Activated CD4-positive, alpha-beta T cell treated with anti-CD3 and anti-CD28 coated beads for 4 hours (primary cell): ENCODE data around the gene CYTH2.
A peak's percentile ranks its signal among the peaks of the same experiment; 100 is the strongest.

Source experiments
- DNase-seq, 2 donors: peaks; one replicate each; pipeline ENCODE4 v3.0.0-alpha.2; 2020

Gene CYTH2

GRCh38 chr19:48454150-48454730 lies 14.9 kb upstream of the CYTH2 start:
- no peak for DNase-seq

GRCh38 chr19:48455171-48455907 lies 13.8 kb upstream of the CYTH2 start, which contains the start of gene KCNJ14:
TSS of gene KCNJ14 (plus strand) at chr19:48455574. CDS start at chr19:48461725, 6,151 bp downstream.
- DNase-seq: no peak

GRCh38 chr19:48455908-48456562 lies 13.1 kb upstream of the CYTH2 start:
- DNase-seq: no peak

GRCh38 chr19:48456864-48457263 lies 12.3 kb upstream of the CYTH2 start:
- no peak for DNase-seq

- no peak for DNase-seq
These were observed 11.2 kb upstream of the CYTH2 start for GRCh38 chr19:48458016-48458415.

- no peak for DNase-seq
These were observed 7.6 kb upstream of the CYTH2 start for GRCh38 chr19:48461651-48461981.

GRCh38 chr19:48461982-48462655 lies 7.0 kb upstream of the CYTH2 start:
- DNase-seq: no peak

GRCh38 chr19:48465215-48465614 lies 4.0 kb upstream of the CYTH2 start:
- DNase-seq: no peak

- no peak for DNase-seq
These were observed 2.4 kb upstream of the CYTH2 start for GRCh38 chr19:48466561-48467325.

GRCh38 chr19:48468772-48469288 lies 339 bp upstream of the CYTH2 start:
- peak; percentile 99 for DNase-seq

GRCh38 chr19:48469934-48470680 lies 938 bp downstream of the CYTH2 start:
- DNase-seq: no peak

- DNase-seq: no peak
These were observed 1.7 kb downstream of the CYTH2 start for GRCh38 chr19:48470856-48471255.

GRCh38 chr19:48471836-48472235 lies 2.7 kb downstream of the CYTH2 start:
- DNase-seq: no peak

- no peak for DNase-seq
These were observed 4.2 kb downstream of the CYTH2 start for GRCh38 chr19:48473161-48473966.

GRCh38 chr19:48474084-48474592 lies 5.0 kb downstream of the CYTH2 start:
- DNase-seq: no peak

GRCh38 chr19:48475369-48476068 lies 6.3 kb downstream of the CYTH2 start:
- DNase-seq: no peak

- DNase-seq: no peak
These were observed 7.0 kb downstream of the CYTH2 start for GRCh38 chr19:48476176-48476575.

GRCh38 chr19:48477067-48477685 lies 8.0 kb downstream of the CYTH2 start:
- no peak for DNase-seq

- DNase-seq: no peak
These were observed 8.6 kb downstream of the CYTH2 start for GRCh38 chr19:48477698-48478338.
